A673 (cell line): ENCODE data around the gene POTEH.
"Not testable (repeated sequence)": the region's sequence is repeated elsewhere in the genome, so short reads cannot be mapped to it uniquely, and the experiment has no call there.

Experiments
- EZH2 ChIP-seq: fragments of 200-600 bp; sonication (generic); IDR thresholded peaks from 2 replicates; pipeline ENCODE4 v1.6.1; 2017; ENCODE audit warnings: borderline replicate concordance, low read depth, mild to moderate bottlenecking, mixed read lengths, antibody characterized with exemption, low read length; ENCODE audit not compliant: poor library complexity, severe bottlenecking
- TF ChIP-seq, protein P1 (sequence below): fragments of 300-800, 200-600 bp; sonication (generic); conservative IDR thresholded peaks from 2 replicates; pipeline ENCODE4 v1.5.1; 2017; ENCODE audit warnings: low read depth, mild to moderate bottlenecking, antibody characterized with exemption, low read length, moderate library complexity, mixed read lengths

DNA sequence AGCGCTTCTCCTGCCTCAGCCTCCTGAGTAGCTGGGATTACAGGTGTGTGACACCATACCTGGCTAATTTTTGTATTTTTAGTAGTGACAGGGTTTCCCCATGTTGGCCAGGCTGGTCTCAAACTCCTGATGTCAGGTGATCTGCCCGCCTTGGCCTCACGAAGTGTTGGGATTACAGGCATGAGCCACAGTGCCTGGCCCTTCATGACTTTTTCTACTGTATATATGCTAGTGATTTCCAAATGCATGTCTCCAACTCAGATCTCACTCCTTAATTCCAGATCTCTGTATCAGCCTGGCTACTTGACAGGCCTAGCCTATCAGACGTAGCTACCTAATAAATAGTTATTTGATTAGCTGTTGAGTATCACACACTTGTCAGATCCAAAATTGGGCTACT lies 23.8 kb downstream of the POTEH start:
- TF ChIP-seq, protein P1, sequence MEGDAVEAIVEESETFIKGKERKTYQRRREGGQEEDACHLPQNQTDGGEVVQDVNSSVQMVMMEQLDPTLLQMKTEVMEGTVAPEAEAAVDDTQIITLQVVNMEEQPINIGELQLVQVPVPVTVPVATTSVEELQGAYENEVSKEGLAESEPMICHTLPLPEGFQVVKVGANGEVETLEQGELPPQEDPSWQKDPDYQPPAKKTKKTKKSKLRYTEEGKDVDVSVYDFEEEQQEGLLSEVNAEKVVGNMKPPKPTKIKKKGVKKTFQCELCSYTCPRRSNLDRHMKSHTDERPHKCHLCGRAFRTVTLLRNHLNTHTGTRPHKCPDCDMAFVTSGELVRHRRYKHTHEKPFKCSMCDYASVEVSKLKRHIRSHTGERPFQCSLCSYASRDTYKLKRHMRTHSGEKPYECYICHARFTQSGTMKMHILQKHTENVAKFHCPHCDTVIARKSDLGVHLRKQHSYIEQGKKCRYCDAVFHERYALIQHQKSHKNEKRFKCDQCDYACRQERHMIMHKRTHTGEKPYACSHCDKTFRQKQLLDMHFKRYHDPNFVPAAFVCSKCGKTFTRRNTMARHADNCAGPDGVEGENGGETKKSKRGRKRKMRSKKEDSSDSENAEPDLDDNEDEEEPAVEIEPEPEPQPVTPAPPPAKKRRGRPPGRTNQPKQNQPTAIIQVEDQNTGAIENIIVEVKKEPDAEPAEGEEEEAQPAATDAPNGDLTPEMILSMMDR = not testable (repeated sequence)
- not testable (repeated sequence) for TF ChIP-seq EZH2
